Left hindlimb (tissue), 1 donor: Measurements from ENCODE around the gene CXorf65.

Experiments used
- DNase-seq: peaks from one replicate; pipeline ENCODE4 v3.0.0-alpha.2; 2018

CXorf65 gene

GRCh38 chrX:71105628-71106027, 912 bp downstream of the CXorf65 start:
- DNase-seq, result no peak

- DNase-seq, result peak; percentile 61
Measured at GRCh38 chrX:71103110-71103983, 3.2 kb downstream of the CXorf65 start.

GRCh38 chrX:71102292-71102691, 4.2 kb downstream of the CXorf65 start:
- no peak for DNase-seq

- DNase-seq, result no peak
Measured at GRCh38 chrX:71100581-71101505, 5.7 kb downstream of the CXorf65 start.

GRCh38 chrX:71099736-71100135, 6.8 kb downstream of the CXorf65 start:
- DNase-seq, result no peak

- no peak for DNase-seq
Measured at GRCh38 chrX:71098951-71099506, 7.5 kb downstream of the CXorf65 start.

GRCh38 chrX:71098302-71098701, 8.2 kb downstream of the CXorf65 start:
- DNase-seq, result peak; percentile 37

GRCh38 chrX:71096760-71097032, 9.8 kb downstream of the CXorf65 start:
- DNase-seq, result no peak

GRCh38 chrX:71095981-71096759, 10.4 kb downstream of the CXorf65 start:
- DNase-seq, result no peak

GRCh38 chrX:71095555-71095980, 11.0 kb downstream of the CXorf65 start, which contains the start of gene FOXO4:
Gene FOXO4 (plus strand): TSS chrX:71095851. CDS start chrX:71096529, 678 bp downstream.
- DNase-seq, result peak; percentile 92

- DNase-seq, result no peak
Measured at GRCh38 chrX:71095033-71095432, 11.5 kb downstream of the CXorf65 start.

- DNase-seq, result no peak
Measured at GRCh38 chrX:71091263-71091662, 15.3 kb downstream of the CXorf65 start.

GRCh38 chrX:71085900-71086299, 20.6 kb downstream of the CXorf65 start:
- no peak for DNase-seq

GRCh38 chrX:71082822-71083221, 23.7 kb downstream of the CXorf65 start:
- DNase-seq, result no peak

- DNase-seq, result no peak
Measured at GRCh38 chrX:71082124-71082647, 24.4 kb downstream of the CXorf65 start.

- no peak for DNase-seq
Measured at GRCh38 chrX:71081330-71082123, 25.0 kb downstream of the CXorf65 start.

GRCh38 chrX:71070531-71070930, 36.0 kb downstream of the CXorf65 start:
- no peak for DNase-seq

GRCh38 chrX:71068044-71068918, 38.3 kb downstream of the CXorf65 start, which contains the start of gene SNX12:
Gene SNX12 (minus strand): TSS chrX:71068334. CDS start chrX:71068306, 28 bp downstream.
- DNase-seq, result peak; percentile 94

- DNase-seq, result no peak
Measured at GRCh38 chrX:71067712-71068043, 38.9 kb downstream of the CXorf65 start.

GRCh38 chrX:71067089-71067488, 39.5 kb downstream of the CXorf65 start:
- DNase-seq, result no peak
